Karpas-422 (cell line): ENCODE results near the gene FTCDNL1. TPM values are rescaled to one million over a fixed set of nuclear protein-coding genes. Genes with fewer than 3 reads are reported as not detected.

ENCODE experiments used
- DNase-seq: peaks from one replicate; pipeline ENCODE4 v3.0.0-alpha.2; 2015
- H2AFZ ChIP-seq: fragments of 200-600 bp; sonication (generic); 2 replicates; pipeline ENCODE4 v1.6.1; 2014; ENCODE audit warnings: antibody characterized with exemption, low read length, mixed read lengths
- H3K27ac ChIP-seq: fragments of 200-600 bp; sonication (generic); 2 replicates; pipeline ENCODE4 v1.5.1; 2014; ENCODE audit warnings: mild to moderate bottlenecking, low read length, moderate library complexity
- H3K27me3 ChIP-seq: fragments of 200-600 bp; sonication (generic); 2 replicates; pipeline ENCODE4 v1.6.1; 2014; ENCODE audit warnings: low read length, mixed read lengths
- H3K36me3 ChIP-seq: fragments of 200-600 bp; sonication (generic); 2 replicates; pipeline ENCODE4 v1.6.1; 2014; ENCODE audit warnings: low read length, mixed read lengths; ENCODE audit not compliant: insufficient read depth
- H3K4me1 ChIP-seq: fragments of 200-600 bp; sonication (generic); 2 replicates; pipeline ENCODE4 v1.6.1; 2014; ENCODE audit warnings: mild to moderate bottlenecking, low read length, mixed read lengths
- H3K4me2 ChIP-seq: fragments of 200-600 bp; sonication (generic); 2 replicates; pipeline ENCODE4 v1.6.1; 2014; ENCODE audit warnings: low read length, low read depth, mild to moderate bottlenecking; ENCODE audit not compliant: poor library complexity, severe bottlenecking
- H3K4me3 ChIP-seq: fragments of 200-600 bp; sonication (generic); 2 replicates; pipeline ENCODE4 v1.5.1; 2014; ENCODE audit warnings: mild to moderate bottlenecking, antibody characterized with exemption, low read length, mixed read lengths
- H3K79me2 ChIP-seq: fragments of 200-600 bp; sonication (generic); 2 replicates; pipeline ENCODE4 v1.6.1; 2014; ENCODE audit warnings: mild to moderate bottlenecking, low read length, mixed read lengths
- H3K9ac ChIP-seq: fragments of 200-600 bp; sonication (generic); 2 replicates; pipeline ENCODE4 v1.6.0; 2014; ENCODE audit warnings: low read length
- H3K9me2 ChIP-seq: fragments of 200-600 bp; sonication (generic), shearing (Covaris generic); replicated peaks from 2 replicates; pipeline ENCODE4 v1.6.0; 2014; ENCODE audit warnings: mild to moderate bottlenecking, low read length, moderate library complexity; ENCODE audit not compliant: insufficient read depth
- H3K9me3 ChIP-seq: fragments of 300-700, 200-600 bp; sonication (generic); 2 replicates; pipeline ENCODE4 v1.6.1; 2014; ENCODE audit warnings: low read length, mixed read lengths
- H4K20me1 ChIP-seq: fragments of 200-600 bp; sonication (generic); 2 replicates; pipeline ENCODE4 v1.6.1; 2014; ENCODE audit warnings: mild to moderate bottlenecking, antibody characterized with exemption, low read length, low read depth; ENCODE audit not compliant: insufficient read depth
- small RNA-seq: library from RNA; depleted of rRNA; stranded (forward); fragments of <200 nt; gene quantifications from one replicate; pipeline ENCODE3, GENCODE V24; 2014
- total RNA-seq: library from RNA; depleted of rRNA; stranded (reverse); fragments of >200 nt; shearing (Covaris generic); gene quantifications from 2 replicates; pipeline ENCODE4 v1.2.3, GENCODE V29; 2014; ENCODE audit warnings: low replicate concordance; rRNA removed

Gene FTCDNL1
- total RNA-seq, 1 experiment from 2014 or later = 1.9 TPM

DNA sequence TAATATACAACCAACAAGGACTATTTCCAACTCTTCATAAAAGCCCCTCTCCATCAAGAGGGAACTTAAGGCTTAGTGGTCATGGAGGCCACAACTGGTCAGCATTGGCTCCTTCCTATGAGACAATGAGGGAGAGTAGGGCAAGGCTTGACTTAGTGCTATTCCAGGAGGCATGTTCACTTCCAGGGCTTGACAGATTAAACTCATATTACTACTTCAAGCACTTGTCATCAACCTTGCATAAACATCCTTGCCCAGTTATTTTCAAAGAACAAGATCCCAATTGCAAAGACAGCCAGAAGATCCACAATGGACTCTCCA, 133.4 kb downstream of the FTCDNL1 start:
- no peaks in the 10 kb centered on the region for H3K36me3 ChIP-seq
- H3K4me3 ChIP-seq = no peak overlapping the region
- no peak overlapping the region for H3K4me2 ChIP-seq
- no peaks in the 10 kb centered on the region for H3K4me1 ChIP-seq
- no peaks in the 10 kb centered on the region for H3K9me3 ChIP-seq
- no peak overlapping the region for H2AFZ ChIP-seq
- no peak overlapping the region for H3K27ac ChIP-seq
- no peaks in the 10 kb centered on the region for H3K9me2 ChIP-seq
- no peak overlapping the region for H3K9ac ChIP-seq
- no peaks in the 10 kb centered on the region for H3K27me3 ChIP-seq
- no peaks in the 10 kb centered on the region for H4K20me1 ChIP-seq
- no peaks in the 10 kb centered on the region for H3K79me2 ChIP-seq
- no peak for DNase-seq

DNA sequence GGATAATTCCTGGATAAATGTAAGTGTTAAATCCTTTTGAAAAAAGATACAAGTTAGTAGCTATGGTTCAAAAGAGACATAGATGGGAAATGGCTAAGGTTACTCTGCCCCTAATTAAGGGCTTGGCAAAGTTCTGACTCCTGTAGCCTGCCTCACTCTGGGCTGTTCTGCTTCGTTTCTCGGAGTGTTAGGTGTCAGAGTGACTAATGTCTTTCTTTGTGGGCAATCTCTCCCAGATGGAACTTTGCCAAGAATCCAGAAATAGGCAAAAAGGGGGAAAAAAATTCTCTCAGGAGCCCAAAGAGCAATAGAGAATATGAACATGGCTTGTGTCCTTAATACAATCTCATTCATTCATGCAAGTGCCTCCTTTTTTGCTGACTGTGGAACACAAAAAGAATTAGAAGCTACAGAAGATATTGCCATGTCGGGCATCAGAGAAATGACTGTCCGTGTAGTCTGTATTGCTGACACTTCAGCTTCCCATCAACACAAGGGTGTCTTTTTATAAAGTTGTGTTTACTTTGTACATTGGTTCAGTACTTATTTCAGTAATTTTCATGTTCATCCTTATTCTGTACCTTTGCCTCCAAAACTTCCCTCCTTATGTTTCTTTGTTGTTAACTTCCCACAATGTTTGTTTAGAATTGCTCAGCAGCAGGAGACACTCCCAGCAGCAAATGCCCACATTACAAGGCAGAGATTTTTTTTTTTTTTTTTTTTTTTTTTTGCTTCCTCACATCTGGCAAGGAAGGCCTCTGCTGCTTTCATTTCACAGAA, 134.0 kb downstream of the FTCDNL1 start:
- no peaks in the 10 kb centered on the region for H3K9me2 ChIP-seq
- no peaks in the 10 kb centered on the region for H3K36me3 ChIP-seq
- no peak overlapping the region for H2AFZ ChIP-seq
- no peak overlapping the region for H3K9ac ChIP-seq
- no peak overlapping the region for H3K4me2 ChIP-seq
- H3K9me3 ChIP-seq = no peaks in the 10 kb centered on the region
- no peaks in the 10 kb centered on the region for H3K27me3 ChIP-seq
- H3K4me3 ChIP-seq = no peak overlapping the region
- no peaks in the 10 kb centered on the region for H4K20me1 ChIP-seq
- no peaks in the 10 kb centered on the region for H3K4me1 ChIP-seq
- H3K79me2 ChIP-seq = no peaks in the 10 kb centered on the region
- no peak overlapping the region for H3K27ac ChIP-seq
- no peak for DNase-seq

DNA sequence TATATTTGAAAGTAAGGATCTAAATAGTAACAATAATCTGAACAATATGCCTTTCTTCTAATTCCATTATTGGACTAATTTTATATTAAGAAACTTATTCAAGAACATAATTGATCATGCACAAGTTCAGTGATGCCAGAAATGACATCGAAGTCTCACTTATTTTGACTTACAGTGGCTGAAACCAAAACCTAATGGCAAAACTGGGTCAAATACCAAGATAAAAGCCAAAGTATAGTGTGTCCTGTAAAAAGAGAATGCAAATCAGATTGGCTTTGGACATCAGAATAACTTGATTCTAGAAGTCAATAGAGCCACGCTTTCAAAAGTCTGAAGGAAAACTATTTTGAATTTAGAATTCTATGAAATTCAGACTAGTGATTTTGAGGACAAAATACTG, 137.2 kb downstream of the FTCDNL1 start:
- H3K4me2 ChIP-seq = no peak overlapping the region
- no peak overlapping the region for H3K9ac ChIP-seq
- no peaks in the 10 kb centered on the region for H3K4me1 ChIP-seq
- H3K9me3 ChIP-seq = no peaks in the 10 kb centered on the region
- H3K27ac ChIP-seq = no peak overlapping the region
- no peak overlapping the region for H3K4me3 ChIP-seq
- H3K79me2 ChIP-seq = no peaks in the 10 kb centered on the region
- no peaks in the 10 kb centered on the region for H3K36me3 ChIP-seq
- no peaks in the 10 kb centered on the region for H4K20me1 ChIP-seq
- no peak for DNase-seq
- no peaks in the 10 kb centered on the region for H3K27me3 ChIP-seq
- H3K9me2 ChIP-seq = no peaks in the 10 kb centered on the region
- H2AFZ ChIP-seq = no peak overlapping the region

DNA sequence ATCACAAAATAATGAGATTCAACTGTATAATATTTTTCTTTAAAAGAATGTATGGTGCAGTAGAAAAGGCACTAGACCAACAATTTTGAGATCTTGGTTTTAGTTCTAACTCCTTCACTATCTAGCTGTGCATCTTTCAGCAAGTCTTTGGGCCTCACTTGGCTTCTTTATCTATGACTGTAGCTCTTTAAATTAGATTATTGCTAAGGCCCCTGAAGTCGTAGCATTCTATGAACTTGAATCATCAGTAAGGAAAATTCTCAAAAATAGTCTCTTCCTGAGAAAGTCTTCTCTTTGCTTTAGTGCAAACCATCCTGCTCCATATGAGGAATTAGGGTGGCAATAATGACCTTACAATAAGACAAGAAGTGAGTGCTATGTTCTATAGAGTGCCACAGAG, 140.4 kb downstream of the FTCDNL1 start:
- Histone ChIP-seq H3K27ac (no peak overlapping the region), H4K20me1 (no peaks in the 10 kb centered on the region), H3K4me1 (no peaks in the 10 kb centered on the region)

More for the DNA sequence above, 140.4 kb downstream of the FTCDNL1 start:
- H3K9me2 ChIP-seq = no peaks in the 10 kb centered on the region
- H3K27me3 ChIP-seq = no peaks in the 10 kb centered on the region; the same call in 1 of the 2 replicates
- DNase-seq = no peak
- H3K4me2 ChIP-seq = no peak overlapping the region
- H2AFZ ChIP-seq = no peak overlapping the region
- no peaks in the 10 kb centered on the region for H3K36me3 ChIP-seq
- H3K79me2 ChIP-seq = no peaks in the 10 kb centered on the region
- no peaks in the 10 kb centered on the region for H3K9me3 ChIP-seq
- H3K4me3 ChIP-seq = no peak overlapping the region
- no peak overlapping the region for H3K9ac ChIP-seq

Small RNA genes within 50 kb of the gene (small RNA-seq; reads per million reads assigned to genes)
- gene AC108032.1 (not detected), gene RN7SL717P (not detected)

Other genes starting within 250 kb of the FTCDNL1 start
- 14.3 and 21.1 TPM in 2 replicates for gene C2orf69, start 60.1 kb upstream of the FTCDNL1 start, total RNA-seq
- 7.5 and 10.5 TPM in 2 replicates for gene TYW5, start 104.3 kb upstream of the FTCDNL1 start, total RNA-seq
- gene MAIP1, start 104.4 kb upstream of the FTCDNL1 start, total RNA-seq = 10.8 and 26.9 TPM in 2 replicates